ENCODE results near the gene SLC27A6. TPM values are rescaled to one million over a fixed set of nuclear protein-coding genes. Genes with fewer than 3 reads are reported as not detected.

Gene SLC27A6
- under 1 TPM; 0.55 to 0.82 (median 0.70) TPM for total RNA-seq
- polyA plus RNA-seq, result under 1 TPM in 1 of 3 donors, not detected in 2; 0.67 TPM

DNA sequence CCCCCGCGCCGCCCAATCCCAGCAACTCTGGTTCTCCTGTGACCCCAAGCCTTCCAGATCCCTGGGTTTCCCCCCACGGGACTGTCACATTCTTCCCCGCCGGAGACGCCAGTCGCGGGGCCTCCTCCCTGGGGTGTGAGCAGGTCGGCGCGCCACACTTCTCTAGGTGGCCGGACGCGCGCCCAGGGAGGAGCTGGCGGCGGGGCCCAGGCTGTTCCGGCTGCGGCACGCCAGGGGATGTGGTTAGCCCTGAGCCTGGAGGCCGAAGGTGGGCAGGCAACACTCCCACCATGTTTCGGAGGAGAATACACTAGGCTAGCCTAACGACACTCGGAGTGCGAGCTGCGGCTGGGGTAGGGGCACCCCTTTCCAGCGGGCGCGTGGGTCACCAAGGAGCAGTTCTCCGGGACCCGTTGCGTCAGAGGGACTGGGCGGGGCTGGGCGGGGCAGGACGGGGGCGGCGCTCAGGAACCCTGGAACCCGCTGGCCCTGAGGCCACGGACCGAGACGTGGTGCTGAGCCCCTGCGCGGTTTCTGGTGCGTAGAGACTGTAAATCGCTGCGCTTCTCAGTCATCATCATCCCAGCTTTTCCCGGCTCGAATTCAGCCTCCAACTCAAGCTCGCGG is at the start of gene SLC27A6:
TSS of gene SLC27A6 (plus strand) at position 478 of the 627 bp plus-strand sequence. CDS start 650 bp downstream, outside the sequence.
- no peaks in the 10 kb centered on the region for H3K36me3 ChIP-seq
- peak; percentile 61 for DNase-seq
- intact Hi-C loops (cut with DNase I), result no loop called here

GRCh38 chr5:128919542-128919941 is 45.7 kb upstream of the SLC27A6 start:
- Histone ChIP-seq H3K9me3 (no peaks in the 10 kb centered on the region), H3K27me3 (no peaks in the 10 kb centered on the region), H3K4me1 (no peaks in the 10 kb centered on the region), H3K4me3 (no peak overlapping the region), H3K27ac (no peak overlapping the region), H3K36me3 (no peaks in the 10 kb centered on the region)
- TF ChIP-seq POLR2AphosphoS5 (IDR thresholded peaks at IDR 0.05), result no peak
- no peak for TF ChIP-seq CTCF (IDR thresholded peaks at IDR 0.05)
- TF ChIP-seq EP300 (IDR thresholded peaks at IDR 0.05), result no peak
- no peak for TF ChIP-seq POLR2A (IDR thresholded peaks at IDR 0.05)
- WGBS, 2 donors, result 89 to 92% methylated on average over 2 of the region's 2 CpGs
- intact Hi-C loops (cut with DNase I), result no loop called here
- DNase-seq, result no peak

More for the DNA sequence above, at the start of gene SLC27A6:
- peak within 1 kb of the TSS; percentile 10 to 36 (median 29) for H3K4me3 ChIP-seq
- H3K27me3 ChIP-seq, result peaks cover 0 to 25% (median 6%) of the 10 kb centered on the region in 3 donors
- peaks cover 0 to 3% (median 0%) of the 10 kb centered on the region in 4 donors for H3K9me3 ChIP-seq
- peaks cover 0 to 7% (median 0%) of the 10 kb centered on the region in 4 donors for H3K4me1 ChIP-seq
- TF ChIP-seq CTCF (IDR thresholded peaks at IDR 0.05), result no peak
- no peak for TF ChIP-seq EP300 (IDR thresholded peaks at IDR 0.05)
- no peak for TF ChIP-seq POLR2AphosphoS5 (IDR thresholded peaks at IDR 0.05)
- no peak for TF ChIP-seq POLR2A (IDR thresholded peaks at IDR 0.05)
- peak within 1 kb of the TSS in 1 of 4 donors; percentile 75 for H3K27ac ChIP-seq
- WGBS, 2 donors, result 4 to 13% methylated on average over 51 of the region's 51 CpGs

DNA sequence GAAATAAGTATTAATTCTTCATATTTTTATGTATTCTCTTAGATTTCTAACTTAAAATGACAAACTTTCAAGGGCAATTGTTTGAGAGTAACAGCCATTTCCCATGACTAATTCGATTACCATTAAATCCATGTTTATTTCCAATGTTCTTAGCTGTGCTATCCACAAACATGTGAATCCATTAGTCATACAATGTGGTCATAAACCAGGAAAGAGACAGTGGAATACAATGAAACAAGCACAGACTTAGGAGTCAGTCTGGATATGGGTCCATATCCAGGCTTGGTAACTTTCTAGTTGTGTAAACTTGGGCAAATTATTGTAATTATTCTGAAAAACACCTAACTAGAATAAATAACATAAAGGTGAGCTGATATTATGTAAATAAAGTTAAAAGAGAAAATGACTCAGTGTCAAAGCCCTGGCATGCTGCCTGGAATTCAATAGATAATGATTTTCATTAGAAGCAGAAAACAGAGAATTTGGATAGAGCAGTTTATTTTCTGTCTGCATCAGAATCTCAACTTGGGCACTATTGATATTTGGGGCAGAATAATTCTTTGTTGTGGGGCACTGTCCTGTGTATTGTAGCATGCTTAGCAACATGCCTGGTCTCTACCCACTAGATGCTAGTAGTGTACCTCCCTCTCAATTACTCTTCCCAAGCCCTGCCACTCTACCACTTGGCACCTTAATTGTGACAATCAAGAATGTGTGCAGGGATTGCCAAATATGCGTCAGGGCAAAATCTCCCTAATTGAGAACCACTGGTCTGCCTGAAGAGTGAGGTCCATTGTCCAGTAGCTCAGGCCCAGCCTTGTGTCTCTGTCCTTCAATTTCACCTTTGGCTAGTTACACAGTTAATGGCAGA is 44.7 kb upstream of the SLC27A6 start:
- no peak overlapping the region for H3K27ac ChIP-seq
- H3K27me3 ChIP-seq, result no peaks in the 10 kb centered on the region
- TF ChIP-seq CTCF (IDR thresholded peaks at IDR 0.05) (no peak), EP300 (IDR thresholded peaks at IDR 0.05) (no peak), POLR2AphosphoS5 (IDR thresholded peaks at IDR 0.05) (no peak)
- no peak for DNase-seq
- H3K36me3 ChIP-seq, result no peaks in the 10 kb centered on the region
- WGBS, 2 donors, result 60 to 77% methylated on average over 2 of the region's 2 CpGs
- H3K4me3 ChIP-seq, result no peak overlapping the region
- H3K4me1 ChIP-seq, result no peaks in the 10 kb centered on the region
- H3K9me3 ChIP-seq, result no peaks in the 10 kb centered on the region
- intact Hi-C loops (cut with DNase I), result no loop called here

GRCh38 chr5:128924299-128924698 is 41.0 kb upstream of the SLC27A6 start:
- 74 to 85% methylated on average over 2 of the region's 2 CpGs for WGBS, 2 donors
- TF ChIP-seq CTCF (IDR thresholded peaks at IDR 0.05) (no peak), EP300 (IDR thresholded peaks at IDR 0.05) (no peak), POLR2A (IDR thresholded peaks at IDR 0.05) (no peak), POLR2AphosphoS5 (IDR thresholded peaks at IDR 0.05) (no peak)
- no peak for DNase-seq
- Histone ChIP-seq H3K27me3 (no peaks in the 10 kb centered on the region), H3K4me1 (no peaks in the 10 kb centered on the region), H3K36me3 (no peaks in the 10 kb centered on the region), H3K9me3 (no peaks in the 10 kb centered on the region), H3K27ac (no peak overlapping the region), H3K4me3 (no peak overlapping the region)
- intact Hi-C loops (cut with DNase I), result no loop called here

All from sigmoid colon (tissue), 7 donors.